Hematopoietic multipotent progenitor cell treated with erythropoietin and hydrocortisone succinate and interleukin-3 and kit ligand, for 4 days (in vitro differentiated cells): ENCODE data around the gene NCAPD2.
A peak's percentile ranks its signal among the peaks of the same experiment; 100 is the strongest.
"Not testable (repeated sequence)": the region's sequence is repeated elsewhere in the genome, so short reads cannot be mapped to it uniquely, and the experiment has no call there.

Experiments used
- DNase-seq: peaks from one replicate; pipeline ENCODE4 v3.0.0-alpha.2; 2015

NCAPD2 gene

GRCh38 chr12:6551063-6551461 lies 57.2 kb downstream of the NCAPD2 start:
- no peak for DNase-seq

- no peak for DNase-seq
These were observed 57.7 kb downstream of the NCAPD2 start for GRCh38 chr12:6551496-6552139.

GRCh38 chr12:6552140-6552551 lies 58.2 kb downstream of the NCAPD2 start:
- no peak for DNase-seq

- no peak for DNase-seq
These were observed 59.4 kb downstream of the NCAPD2 start for GRCh38 chr12:6553051-6553868.

- DNase-seq, result peak; percentile 95
These were observed 60.5 kb downstream of the NCAPD2 start for GRCh38 chr12:6554168-6555017.

GRCh38 chr12:6555018-6555691 lies 61.3 kb downstream of the NCAPD2 start:
- DNase-seq, result no peak

- not testable (repeated sequence) for DNase-seq
These were observed 62.6 kb downstream of the NCAPD2 start for GRCh38 chr12:6556496-6556817.

GRCh38 chr12:6556857-6557256 lies 63.0 kb downstream of the NCAPD2 start:
- DNase-seq, result no peak

- peak; percentile 87 for DNase-seq
These were observed 64.3 kb downstream of the NCAPD2 start for GRCh38 chr12:6558014-6558760.

GRCh38 chr12:6559500-6559899 lies 65.6 kb downstream of the NCAPD2 start:
- DNase-seq, result no peak

- DNase-seq, result no peak
These were observed 66.8 kb downstream of the NCAPD2 start for GRCh38 chr12:6560501-6561205.

- no peak for DNase-seq
These were observed 69.0 kb downstream of the NCAPD2 start for GRCh38 chr12:6562881-6563280.

GRCh38 chr12:6563448-6564050 lies 69.6 kb downstream of the NCAPD2 start:
- peak; percentile 77 for DNase-seq

GRCh38 chr12:6567112-6567670 lies 73.3 kb downstream of the NCAPD2 start:
- peak; percentile 40 for DNase-seq

- DNase-seq, result no peak
These were observed 75.4 kb downstream of the NCAPD2 start for GRCh38 chr12:6569312-6569711.

- DNase-seq, result no peak
These were observed 75.9 kb downstream of the NCAPD2 start for GRCh38 chr12:6569786-6570185.

- peak; percentile 82 for DNase-seq
These were observed 76.5 kb downstream of the NCAPD2 start for GRCh38 chr12:6570264-6570887.

- DNase-seq, result no peak
These were observed 79.1 kb downstream of the NCAPD2 start for GRCh38 chr12:6573001-6573400.

GRCh38 chr12:6574576-6575295 lies 80.8 kb downstream of the NCAPD2 start:
- no peak for DNase-seq

- DNase-seq, result no peak
These were observed 81.7 kb downstream of the NCAPD2 start for GRCh38 chr12:6575648-6576047.
